Kidney tubule cell (primary cell): ENCODE measurements around the gene OR4C6.

ENCODE experiments used
- DNase-seq: peaks from one replicate; pipeline ENCODE4 v3.0.0-alpha.2; 2018; ENCODE audit warnings: low spot score

The OR4C6 gene

GRCh38 chr11:55661901-55662300, at the start of gene OR4C6:
OR4C6 (plus strand) TSS chr11:55662201; CDS start chr11:55665167, 2,966 bp downstream.
- DNase-seq, result no peak

DNA sequence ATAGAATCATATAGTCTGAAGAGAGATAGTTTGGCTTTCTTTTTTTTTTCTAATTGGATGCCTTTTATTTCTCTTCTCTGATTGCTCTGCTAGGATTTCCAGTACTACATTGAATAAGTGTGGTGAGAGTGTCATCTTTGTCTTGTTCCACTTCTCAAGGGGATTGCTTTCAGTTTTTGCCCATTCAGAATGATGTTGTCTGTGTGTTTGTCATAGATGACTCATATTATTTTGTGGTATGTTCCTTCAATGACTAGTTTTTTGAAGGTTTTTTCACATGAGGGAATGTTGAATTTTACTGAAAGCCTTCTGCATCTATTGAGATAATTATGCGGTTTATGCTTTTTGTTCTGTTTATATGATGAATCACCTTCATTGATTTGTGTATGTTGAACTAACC, 37.5 kb upstream of the OR4C6 start:
- DNase-seq, result no peak

DNA sequence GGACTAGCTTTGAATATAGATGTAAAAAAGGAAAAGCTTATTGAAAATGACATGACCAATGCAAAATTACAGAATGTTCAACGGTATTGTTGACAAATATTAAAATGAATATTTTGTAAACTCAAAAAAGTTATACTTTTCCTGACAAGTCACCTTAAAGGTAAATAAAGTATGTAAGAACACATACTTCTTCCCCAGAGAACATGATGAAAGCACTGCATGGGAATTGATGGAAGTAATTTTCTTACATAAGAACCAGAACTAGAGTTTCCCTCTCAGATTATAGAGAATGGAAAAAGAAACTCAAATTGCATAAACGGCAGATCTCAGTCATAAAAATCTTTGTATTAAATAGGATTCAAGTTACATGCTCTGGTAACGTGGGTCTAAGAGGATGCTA, 27.2 kb upstream of the OR4C6 start, which contains the start of gene OR4P4:
Gene OR4P4, plus strand, starts transcription at position 301 of the 400 bp plus-strand sequence.
- DNase-seq, result no peak

DNA sequence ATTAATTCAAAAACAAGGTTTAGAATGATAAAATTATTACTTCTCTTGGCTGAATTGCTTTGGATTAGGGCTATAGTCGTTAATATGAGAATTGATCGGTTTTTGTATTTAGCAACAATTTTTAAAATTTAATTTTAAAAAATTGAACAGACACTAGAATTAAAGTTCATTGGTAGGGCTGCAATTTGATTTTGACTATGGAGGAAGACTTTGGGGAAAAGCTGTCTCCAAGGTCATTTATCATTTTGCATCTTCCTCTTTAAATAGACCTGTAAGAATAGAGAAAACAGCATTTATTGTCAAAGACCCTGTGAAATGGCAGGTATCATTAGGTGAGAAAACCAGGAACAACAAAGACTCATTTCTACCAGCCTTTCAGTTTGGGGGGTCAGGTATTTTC, 14.0 kb upstream of the OR4C6 start, which contains the start of gene OR4S2:
Gene OR4S2, plus strand, starts transcription at position 301 of the 400 bp plus-strand sequence. CDS start 2,577 bp downstream, outside the sequence.
- DNase-seq, result no peak

GRCh38 chr11:55652560-55652959, 9.4 kb upstream of the OR4C6 start:
- DNase-seq, result no peak

- DNase-seq, result no peak
Observed at GRCh38 chr11:55655096-55655495, 6.9 kb upstream of the OR4C6 start.

DNA sequence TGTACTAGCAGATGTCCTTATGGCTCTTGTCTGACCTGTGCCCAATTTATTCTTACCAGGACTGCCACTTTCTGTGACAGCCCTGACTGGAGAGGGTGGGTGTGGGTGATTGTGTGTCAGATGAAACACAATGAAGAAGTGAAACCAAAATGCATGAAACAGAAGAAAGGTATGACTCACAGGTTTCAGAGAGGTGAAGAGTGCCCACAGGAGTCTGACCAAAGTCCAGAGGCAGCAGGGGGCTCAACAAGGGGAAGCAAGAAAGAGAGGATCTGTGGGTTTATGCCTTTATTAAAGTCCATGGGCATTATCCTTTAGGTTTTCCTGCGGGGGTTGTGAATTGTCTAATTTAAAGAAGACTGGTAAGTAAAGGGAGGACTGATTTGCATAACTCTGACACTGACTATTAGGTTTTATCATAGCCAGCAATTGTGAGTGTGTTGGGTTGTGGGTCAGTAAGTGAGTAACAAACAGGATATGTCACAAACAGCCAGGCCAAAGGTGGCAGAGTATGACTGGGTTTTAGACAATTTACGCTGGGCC, 3.9 kb upstream of the OR4C6 start:
- peak; percentile 1 for DNase-seq

GRCh38 chr11:55658608-55659007, 3.4 kb upstream of the OR4C6 start:
- DNase-seq, result no peak

DNA sequence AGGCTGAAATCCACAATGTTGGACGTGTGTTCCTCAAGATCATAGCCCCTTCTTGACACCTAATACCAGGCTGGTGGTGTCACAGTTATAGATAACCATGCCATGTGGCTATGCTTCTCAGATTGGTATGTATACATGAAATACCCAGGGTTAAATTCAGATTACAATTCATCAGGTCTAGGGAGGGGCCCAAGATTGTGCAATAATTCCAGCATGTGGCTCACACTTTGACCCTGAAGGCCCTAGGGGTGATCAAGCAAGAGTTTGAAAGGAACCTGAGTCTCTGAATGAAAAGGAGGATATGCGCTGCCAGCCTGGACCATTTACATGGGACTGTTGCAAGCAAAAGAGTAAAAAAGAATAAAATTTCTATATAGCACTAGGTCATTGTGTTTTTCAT, 7.4 kb downstream of the OR4C6 start:
- DNase-seq, result no peak

GRCh38 chr11:55673860-55674259, 11.9 kb downstream of the OR4C6 start:
- DNase-seq, result no peak

DNA sequence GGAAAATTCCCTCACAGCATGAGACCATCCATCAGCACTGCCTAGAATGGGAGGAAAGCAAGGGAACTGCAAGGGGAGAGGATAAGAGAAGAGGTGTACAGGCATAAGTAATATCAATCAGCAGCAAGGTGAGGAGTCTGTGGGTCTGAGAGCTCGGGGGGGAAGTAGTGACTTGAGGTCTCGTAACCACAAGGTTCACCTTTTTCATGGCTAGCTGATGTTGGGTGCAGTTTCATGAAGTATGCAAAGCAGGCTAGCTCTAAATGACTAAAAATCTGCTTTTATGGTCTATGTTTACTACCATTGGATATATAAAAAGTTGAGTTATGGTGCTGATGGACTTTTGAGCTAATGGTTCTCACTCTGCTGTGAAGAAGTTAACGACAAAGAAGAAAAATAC, 35.8 kb downstream of the OR4C6 start:
- no peak for DNase-seq

- DNase-seq, result no peak
Observed at GRCh38 chr11:55701429-55701828, 39.4 kb downstream of the OR4C6 start.

- DNase-seq, result peak; percentile 30
Observed at GRCh38 chr11:55707029-55707428, 45.0 kb downstream of the OR4C6 start.

DNA sequence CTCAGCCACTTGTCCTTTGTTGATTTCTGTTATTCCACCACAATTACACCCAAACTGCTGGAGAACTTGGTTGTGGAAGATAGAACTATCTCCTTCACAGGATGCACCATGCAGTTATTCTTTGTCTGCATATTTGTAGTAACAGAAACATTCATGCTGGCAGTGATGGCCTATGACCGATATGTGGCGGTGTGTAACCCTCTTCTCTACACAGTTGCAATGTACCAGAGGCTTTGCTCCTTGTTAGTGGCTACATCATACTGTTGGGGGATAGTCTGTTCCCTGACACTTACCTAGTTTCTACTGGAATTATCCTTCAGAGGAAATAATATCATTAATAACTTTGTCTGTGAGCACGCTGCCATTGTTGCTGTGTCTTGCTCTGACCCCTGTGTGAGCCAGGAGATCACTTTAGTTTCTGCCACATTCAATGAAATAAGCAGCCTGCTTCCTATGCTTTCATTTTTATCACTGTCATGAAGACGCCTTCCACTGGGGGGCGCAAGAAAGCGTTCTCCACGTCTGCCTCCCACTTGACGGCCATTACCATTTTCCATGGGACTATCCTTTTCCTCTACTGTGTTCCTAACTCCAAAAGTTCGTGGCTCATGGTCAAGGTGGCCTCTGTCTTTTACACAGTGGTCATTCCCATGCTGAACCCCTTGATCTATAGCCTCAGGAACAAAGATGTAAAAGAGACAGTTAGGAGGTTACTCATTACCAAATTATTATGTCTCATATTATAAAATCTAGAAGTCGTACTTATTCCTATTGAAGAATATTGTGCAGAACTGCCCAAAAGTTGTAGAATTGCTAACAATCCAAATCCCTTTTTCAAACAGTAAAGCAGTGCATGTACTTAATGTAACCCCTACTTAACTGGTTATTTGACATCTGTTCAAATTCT, 53.2 kb downstream of the OR4C6 start:
- no peak for DNase-seq
